Measurements from ENCODE around the gene USP47.

Gene USP47

GRCh38 chr11:11984563-11984962 is 142.8 kb downstream of the USP47 start:
- DNase-seq = no peak

- DNase-seq = no peak
Measured at GRCh38 chr11:11985016-11985715, 143.4 kb downstream of the USP47 start.

GRCh38 chr11:11985954-11986949 is 144.5 kb downstream of the USP47 start:
- no peak for DNase-seq

GRCh38 chr11:11987503-11988022 is 145.8 kb downstream of the USP47 start:
- DNase-seq = peak; percentile 22

- no peak for DNase-seq
Measured at GRCh38 chr11:11988099-11988651, 146.4 kb downstream of the USP47 start.

- no peak for DNase-seq
Measured at GRCh38 chr11:11988681-11989261, 147.0 kb downstream of the USP47 start.

- DNase-seq = no peak
Measured at GRCh38 chr11:11989774-11990744, 148.3 kb downstream of the USP47 start.

- DNase-seq = no peak
Measured at GRCh38 chr11:11992257-11993212, 150.8 kb downstream of the USP47 start.

- DNase-seq = peak; percentile 34
Measured at GRCh38 chr11:11993839-11994238, 152.1 kb downstream of the USP47 start.

- DNase-seq = no peak
Measured at GRCh38 chr11:11995601-11996000, 153.8 kb downstream of the USP47 start.

GRCh38 chr11:11996321-11997048 is 154.7 kb downstream of the USP47 start:
- DNase-seq = no peak

GRCh38 chr11:11997049-11997322 is 155.2 kb downstream of the USP47 start:
- no peak for DNase-seq

- DNase-seq = peak; percentile 42
Measured at GRCh38 chr11:11998091-11998781, 156.5 kb downstream of the USP47 start.

- no peak for DNase-seq
Measured at GRCh38 chr11:12001186-12001585, 159.4 kb downstream of the USP47 start.

- peak; percentile 80 for DNase-seq
Measured at GRCh38 chr11:12003336-12003735, 161.6 kb downstream of the USP47 start.

GRCh38 chr11:12003815-12004214 is 162.0 kb downstream of the USP47 start:
- DNase-seq = no peak

- no peak for DNase-seq
Measured at GRCh38 chr11:12005061-12005460, 163.3 kb downstream of the USP47 start.

- DNase-seq = no peak
Measured at GRCh38 chr11:12005476-12005875, 163.7 kb downstream of the USP47 start.

- DNase-seq = no peak
Measured at GRCh38 chr11:12006552-12007229, 164.9 kb downstream of the USP47 start.

Data from OCI-M1 (cell line).